ENCODE data around the gene APBB3.
A peak's percentile ranks its signal among the peaks of the same experiment; 100 is the strongest.

APBB3 gene

DNA sequence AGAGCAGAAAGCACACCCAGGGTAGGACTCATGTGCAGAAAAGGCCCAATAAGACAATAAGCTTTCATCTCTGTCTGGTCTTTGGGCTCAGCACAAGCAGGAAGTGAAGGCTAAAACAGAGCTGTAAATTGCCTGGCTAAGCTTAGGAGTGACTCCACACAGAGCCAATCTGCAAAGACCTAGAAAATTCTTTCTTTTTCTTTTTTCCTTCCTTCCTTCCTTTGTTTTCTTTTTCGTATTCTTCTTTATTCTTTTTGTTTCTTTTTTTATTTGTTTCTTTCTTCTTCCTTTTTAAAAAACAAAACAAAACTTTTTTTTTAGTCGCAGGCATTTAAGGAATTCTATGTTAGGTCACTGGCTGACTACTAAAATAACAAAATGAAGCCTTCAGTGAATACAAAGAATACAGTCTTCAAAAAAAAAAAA, 12.4 kb upstream of the APBB3 start:
- no peak for DNase-seq (ENCODE audit: low read depth in 3 of 3)

DNA sequence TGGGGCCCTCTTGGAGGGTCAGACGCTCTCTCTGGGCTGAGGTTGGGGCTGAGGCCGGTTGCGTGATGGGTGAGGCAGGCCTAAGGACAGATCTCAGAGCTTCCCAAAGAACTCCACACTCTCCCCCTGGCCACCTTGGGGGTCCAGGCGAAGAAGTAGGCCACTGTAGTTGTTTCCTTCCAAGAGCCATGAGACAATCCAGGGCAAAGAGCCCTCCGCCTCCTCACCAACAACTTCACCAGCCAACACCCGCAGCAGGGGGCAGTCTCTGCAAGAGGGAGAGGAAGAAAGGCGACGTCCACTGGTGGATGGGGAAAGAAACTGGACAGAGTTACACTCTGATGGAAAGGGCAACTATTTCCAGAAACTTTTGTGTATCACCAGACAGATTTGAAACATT, 10.9 kb upstream of the APBB3 start:
- DNase-seq (ENCODE audit: low read depth in 3 of 3), result no peak

- no peak for DNase-seq (ENCODE audit: low read depth in 3 of 3)
Observed at GRCh38 chr5:140574165-140574564, 9.8 kb upstream of the APBB3 start.

GRCh38 chr5:140573683-140574082, 9.3 kb upstream of the APBB3 start:
- DNase-seq (ENCODE audit: low read depth in 3 of 3), result no peak

- DNase-seq (ENCODE audit: low read depth in 3 of 3), result no peak
Observed at GRCh38 chr5:140571105-140571504, 6.7 kb upstream of the APBB3 start.

- no peak for DNase-seq (ENCODE audit: low read depth in 3 of 3)
Observed at GRCh38 chr5:140570488-140570887, 6.1 kb upstream of the APBB3 start.

GRCh38 chr5:140570058-140570457, 5.7 kb upstream of the APBB3 start:
- DNase-seq (ENCODE audit: low read depth in 3 of 3), result no peak

DNA sequence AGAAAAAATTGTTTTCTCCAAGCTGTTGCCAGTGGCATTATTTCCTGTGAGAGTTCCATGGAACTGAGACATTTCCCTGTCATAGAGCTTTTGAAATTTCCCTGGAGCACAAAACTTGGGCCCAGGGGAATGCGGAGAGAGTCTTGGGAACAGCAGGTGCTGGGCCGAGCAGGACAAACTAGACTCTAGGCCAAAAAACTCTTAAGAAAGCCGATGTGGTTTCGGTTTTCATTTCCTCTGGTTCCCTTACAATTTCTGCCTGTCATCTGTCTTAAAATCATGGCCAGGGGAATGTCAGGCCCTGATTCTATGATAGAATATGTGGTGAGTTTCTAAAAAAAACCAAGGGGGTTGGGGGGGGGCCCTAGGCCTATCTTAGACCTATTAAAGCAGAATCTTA, 4.8 kb upstream of the APBB3 start:
- DNase-seq (ENCODE audit: low read depth in 3 of 3), result no peak

- DNase-seq (ENCODE audit: low read depth in 3 of 3), result no peak
Observed at GRCh38 chr5:140568443-140569063, 4.2 kb upstream of the APBB3 start.

- no peak for DNase-seq (ENCODE audit: low read depth in 3 of 3)
Observed at GRCh38 chr5:140567871-140568270, 3.5 kb upstream of the APBB3 start.

- DNase-seq (ENCODE audit: low read depth in 3 of 3), result no peak
Observed at GRCh38 chr5:140567136-140567818, 2.9 kb upstream of the APBB3 start.

DNA sequence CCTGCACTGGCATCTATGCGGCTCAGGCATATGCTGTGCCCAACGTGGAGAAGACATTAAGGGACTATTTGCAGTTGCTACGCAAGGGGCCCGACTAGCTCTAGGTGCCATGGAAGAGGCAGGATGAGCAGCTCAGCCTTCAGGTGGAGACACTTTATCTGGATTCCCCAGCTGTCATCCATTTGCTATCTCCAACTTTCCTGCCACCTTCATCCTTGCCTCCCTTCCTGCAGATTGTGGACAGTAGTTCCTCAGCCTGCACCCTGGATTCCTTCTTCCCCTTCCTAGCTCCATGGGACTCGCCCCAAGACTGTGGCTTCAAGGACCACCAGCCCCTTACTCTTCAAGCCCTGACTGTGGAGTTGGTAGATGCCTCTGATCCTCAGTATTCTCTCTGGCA, 2.3 kb upstream of the APBB3 start:
- DNase-seq (ENCODE audit: low read depth in 3 of 3), result no peak

- DNase-seq (ENCODE audit: low read depth in 3 of 3), result no peak
Observed at GRCh38 chr5:140565780-140566095, 1.3 kb upstream of the APBB3 start.

DNA sequence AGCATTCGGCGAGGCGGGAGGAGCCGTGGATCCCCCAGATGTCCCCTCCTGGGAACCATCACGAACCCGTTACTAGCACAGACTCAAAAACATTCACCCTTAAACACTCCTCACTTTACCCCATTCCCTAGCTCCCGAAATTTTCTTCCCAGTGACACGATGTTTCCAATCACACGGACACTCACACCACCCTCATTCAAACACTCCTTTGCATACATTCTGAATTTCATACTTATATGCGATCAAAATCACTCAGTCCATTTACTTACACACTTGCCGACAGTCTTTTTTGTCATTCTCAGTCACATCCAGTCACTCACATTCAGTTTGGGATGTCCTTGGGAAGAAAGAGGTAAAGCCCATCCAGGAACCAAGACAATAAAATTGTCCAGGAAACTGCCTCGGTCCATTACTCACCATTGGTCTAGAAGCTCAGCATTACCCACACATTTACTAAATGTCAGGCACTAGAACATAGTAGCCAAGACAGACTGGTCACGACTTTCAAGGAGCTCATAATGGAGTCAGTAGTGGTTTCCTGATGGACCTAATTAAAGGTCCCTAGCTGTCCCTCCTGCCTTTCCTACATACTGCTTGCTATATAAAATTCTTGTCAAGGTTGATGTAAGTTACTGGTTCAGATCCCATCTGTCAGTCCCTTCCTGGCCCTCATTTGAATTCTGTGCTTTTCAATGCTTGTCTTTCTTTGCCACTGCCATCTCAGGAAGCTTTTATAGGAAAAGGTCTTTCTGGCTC, 804 bp upstream of the APBB3 start:
- no peak for DNase-seq (ENCODE audit: low read depth in 3 of 3)

DNA sequence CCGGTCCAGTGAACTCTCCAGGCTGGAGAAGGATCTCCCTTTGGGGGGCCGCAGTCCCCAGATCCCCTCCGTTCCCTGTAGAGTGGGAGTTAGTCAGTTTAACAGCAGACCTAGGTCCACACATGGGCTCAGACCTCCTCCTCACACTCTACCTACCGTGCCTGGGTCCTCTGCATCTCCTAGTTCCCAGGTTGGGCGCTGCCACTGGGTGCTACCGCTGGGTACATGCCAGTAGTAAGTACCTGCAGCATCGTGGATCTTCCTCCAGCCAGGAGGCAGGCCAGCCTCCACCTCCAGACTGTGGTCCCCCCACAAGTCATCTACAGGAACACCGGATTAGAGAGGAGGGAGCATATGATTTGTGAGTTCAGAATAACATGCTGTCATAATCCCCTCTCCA, 802 bp downstream of the APBB3 start:
- DNase-seq (ENCODE audit: low read depth in 3 of 3), result no peak

GRCh38 chr5:140561753-140562523, 2.5 kb downstream of the APBB3 start:
- no peak for DNase-seq (ENCODE audit: low read depth in 3 of 3)

DNA sequence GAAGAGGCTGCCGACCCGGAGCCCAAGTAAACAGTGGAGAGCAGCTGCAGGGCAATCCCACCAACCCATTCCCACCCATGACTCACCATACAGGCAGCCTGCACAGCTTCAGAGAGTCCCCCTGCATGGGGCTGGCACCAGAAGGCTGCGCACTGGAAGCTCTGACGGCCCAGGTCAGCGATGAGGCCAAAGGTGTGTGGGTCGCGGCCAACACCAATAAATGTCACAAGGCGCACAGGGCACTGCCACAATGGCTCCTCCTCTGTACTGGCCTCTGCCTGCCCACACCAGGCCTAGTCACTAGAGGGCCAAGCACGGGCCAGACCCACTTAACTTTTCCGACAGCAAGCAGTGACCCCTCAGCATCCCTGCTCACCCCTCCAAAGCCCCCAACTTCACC, 4.2 kb downstream of the APBB3 start:
- no peak for DNase-seq (ENCODE audit: low read depth in 3 of 3)

GRCh38 chr5:140558542-140558941, 5.9 kb downstream of the APBB3 start:
- DNase-seq (ENCODE audit: low read depth in 3 of 3), result no peak

DNA sequence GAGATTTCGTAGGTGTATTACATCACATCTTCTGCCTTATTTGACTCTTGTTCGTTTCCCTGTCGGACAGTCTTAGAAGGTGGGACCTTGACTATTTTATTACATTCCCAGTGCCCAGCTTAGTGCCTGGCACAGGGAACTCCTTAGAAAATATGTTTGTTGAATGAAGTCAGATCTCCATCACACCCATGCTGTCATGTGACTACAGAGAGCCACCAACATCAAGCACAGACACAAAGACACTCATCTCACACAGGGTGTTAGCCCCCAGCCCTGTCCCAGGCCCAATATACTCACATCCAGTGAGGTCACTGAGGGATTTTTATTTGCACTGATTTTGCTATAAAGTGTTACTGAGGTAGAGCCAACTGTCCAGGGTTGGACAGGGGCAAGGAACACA, 6.4 kb downstream of the APBB3 start:
- no peak for DNase-seq (ENCODE audit: low read depth in 3 of 3)

GRCh38 chr5:140557136-140557805, 7.1 kb downstream of the APBB3 start, which contains the start of gene SRA1:
TSS of gene SRA1 (minus strand) at chr5:140557473. CDS start at chr5:140557452, 21 bp downstream.
- DNase-seq (ENCODE audit: low read depth in 3 of 3), result peak; percentile 79 to 90 (median 80)

DNA sequence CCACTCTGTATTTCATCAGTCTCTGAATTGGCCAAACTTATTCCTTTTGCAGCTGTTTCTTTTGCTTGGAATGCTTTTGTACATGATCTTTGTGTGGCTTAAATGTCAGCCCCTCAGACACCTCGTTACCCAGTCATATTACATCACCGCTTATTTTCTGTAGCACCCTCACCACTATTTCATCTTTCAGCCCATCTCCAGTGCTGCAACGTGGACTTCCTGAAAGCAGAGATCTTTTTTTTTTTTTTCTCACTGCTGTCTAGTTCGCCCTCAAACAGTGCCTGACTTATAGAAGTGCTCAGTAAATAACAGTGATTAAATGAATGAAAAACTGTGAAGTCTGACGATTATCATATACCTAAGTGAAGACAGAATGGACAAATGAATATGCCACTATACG, 8.0 kb downstream of the APBB3 start:
- no peak for DNase-seq (ENCODE audit: low read depth in 3 of 3)
